Panc1 (cell line): ENCODE measurements around the gene DDX1.

Source experiments
- CTCF ChIP-seq: fragments of 450-650 bp; IDR thresholded peaks from 2 replicates; pipeline ENCODE4 v1.5.1; 2017; ENCODE audit warnings: mild to moderate bottlenecking
- POLR2AphosphoS5 ChIP-seq: IDR thresholded peaks from 2 replicates; pipeline ENCODE4 v1.6.1; 2012; ENCODE audit warnings: mild to moderate bottlenecking, low read depth, low read length, moderate library complexity
- REST ChIP-seq, 2 experiments: IDR thresholded peaks; 2 replicates each; pipeline ENCODE4 v1.6.1; 2011 to 2012; ENCODE audit warnings: low read depth in 2 of 2, control low read depth in 1 of 2, low read length in 1 of 2, mild to moderate bottlenecking in 1 of 2, moderate library complexity in 1 of 2; ENCODE audit not compliant: insufficient read depth in 1 of 2
- SIN3A ChIP-seq: IDR thresholded peaks from 2 replicates; pipeline ENCODE4 v1.6.1; 2012; ENCODE audit warnings: low read depth, mild to moderate bottlenecking, low read length, moderate library complexity, borderline replicate concordance; ENCODE audit not compliant: insufficient read depth

DNA sequence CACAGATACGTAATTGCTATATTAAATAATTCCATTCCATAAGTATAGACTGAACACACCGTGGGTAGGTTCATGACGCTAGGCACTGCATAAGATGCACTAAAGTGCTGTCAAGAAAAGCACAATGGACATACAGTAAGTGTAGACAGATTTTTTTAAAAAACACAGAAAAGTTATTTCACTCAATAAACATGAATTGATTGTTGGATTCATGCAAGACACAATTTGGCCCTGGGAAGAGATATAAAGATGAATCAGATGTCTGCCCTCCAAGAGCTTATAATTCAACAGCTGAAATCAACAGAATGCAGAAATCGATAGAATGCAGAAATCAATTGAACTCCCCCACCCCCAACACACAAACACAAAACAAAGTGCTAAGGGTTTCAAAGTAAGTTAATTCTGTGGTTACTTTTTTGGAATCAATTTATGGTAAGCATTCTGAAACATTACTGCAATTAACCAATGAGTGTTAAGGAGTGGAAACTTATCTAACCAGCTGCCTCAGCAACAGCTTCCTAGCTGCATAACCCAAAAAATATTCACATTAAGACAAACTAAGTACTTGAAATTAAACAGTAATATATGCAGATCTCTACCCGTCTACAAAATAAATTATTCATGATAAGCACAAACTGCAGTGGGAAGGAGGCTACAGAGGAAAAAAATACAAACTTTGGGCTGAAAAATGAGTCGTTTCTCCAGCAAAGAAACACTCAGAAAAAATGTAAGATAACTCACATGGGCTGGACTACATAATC is 32.1 kb upstream of the DDX1 start:
- TF ChIP-seq CTCF = no peak
- no peak for TF ChIP-seq POLR2AphosphoS5
- no peak for TF ChIP-seq REST (IDR thresholded peaks at IDR 0.05; ENCODE audit: insufficient read depth in 1 of 2, low read depth in 2 of 2, low read length in 1 of 2)
- TF ChIP-seq SIN3A = no peak
